Measurements from ENCODE around the gene SLC25A1.
"Not testable (repeated sequence)": the region's sequence is repeated elsewhere in the genome, so short reads cannot be mapped to it uniquely, and the experiment has no call there.

GRCh38 chr22:19158649-19159048 lies 19.9 kb downstream of the SLC25A1 start:
- TF ChIP-seq CTCF (IDR thresholded peaks at IDR 0.05); EZH2 (IDR thresholded peaks at IDR 0.05; ENCODE audit: borderline replicate concordance, insufficient read depth, low read depth, low read length, poor library complexity, severe bottlenecking): not testable (repeated sequence)
